ENCODE results near the gene RBMS3. TPM values are rescaled to one million over a fixed set of nuclear protein-coding genes. Genes with fewer than 3 reads are reported as not detected.

The RBMS3 gene
- total RNA-seq, 1 experiment from 2014 or later = 0.42 TPM

GRCh38 chr3:29854821-29855220, 574.0 kb downstream of the RBMS3 start:
- H3K4me3 ChIP-seq (replicated peaks in 1 of 2; ENCODE audit: low read depth in 1 of 2, low read length in 2 of 2) = no peak overlapping the region
- H3K4me1 ChIP-seq (ENCODE audit: control insufficient read depth in 1 of 2, insufficient read depth in 2 of 2, low read length in 2 of 2) = no peaks in the 10 kb centered on the region
- no peaks in the 10 kb centered on the region for H3K9me2 ChIP-seq (ENCODE audit: insufficient read depth)
- H3K9me3 ChIP-seq (ENCODE audit: control insufficient read depth in 1 of 2, insufficient read depth in 1 of 2, low read depth in 1 of 2, low read length in 2 of 2) = no peaks in the 10 kb centered on the region
- POLR2A ChIA-PET = no interaction called here
- CTCF ChIA-PET = no interaction called here
- H3K9ac ChIP-seq (ENCODE audit: low read length) = no peak overlapping the region
- H3K27ac ChIP-seq (ENCODE audit: low read depth, low read length) = no peak overlapping the region
- H3K36me3 ChIP-seq (ENCODE audit: control insufficient read depth in 1 of 2, insufficient read depth in 2 of 2, low read length in 2 of 2) = no peaks in the 10 kb centered on the region
- no peaks in the 10 kb centered on the region for H3K27me3 ChIP-seq (ENCODE audit: insufficient read depth, low read length)
- no TSS peak for BruUV-seq (replicated peaks)
- no peaks in the 10 kb centered on the region for H3K79me2 ChIP-seq (ENCODE audit: insufficient read depth, low read length)
- no peak overlapping the region for H3K4me2 ChIP-seq (ENCODE audit: low read length)
- intact Hi-C loops (cut with micrococcal nuclease) = no loop called here
- ATAC-seq = no peak
- no peaks in the 10 kb centered on the region for H4K20me1 ChIP-seq (ENCODE audit: insufficient read depth)
- RAD21 ChIA-PET (ENCODE audit: low non-redundant PET in 1 of 2, low total read pairs in 2 of 2, uncharacterized antibody in 2 of 2, unreplicated experiment in 2 of 2) = no interaction called here
- no peak for DNase-seq (ENCODE audit: low read depth, low spot score)
- no peak overlapping the region for H2AFZ ChIP-seq (ENCODE audit: low read depth, low read length, poor library complexity, severe bottlenecking)
- TF ChIP-seq, protein P1, sequence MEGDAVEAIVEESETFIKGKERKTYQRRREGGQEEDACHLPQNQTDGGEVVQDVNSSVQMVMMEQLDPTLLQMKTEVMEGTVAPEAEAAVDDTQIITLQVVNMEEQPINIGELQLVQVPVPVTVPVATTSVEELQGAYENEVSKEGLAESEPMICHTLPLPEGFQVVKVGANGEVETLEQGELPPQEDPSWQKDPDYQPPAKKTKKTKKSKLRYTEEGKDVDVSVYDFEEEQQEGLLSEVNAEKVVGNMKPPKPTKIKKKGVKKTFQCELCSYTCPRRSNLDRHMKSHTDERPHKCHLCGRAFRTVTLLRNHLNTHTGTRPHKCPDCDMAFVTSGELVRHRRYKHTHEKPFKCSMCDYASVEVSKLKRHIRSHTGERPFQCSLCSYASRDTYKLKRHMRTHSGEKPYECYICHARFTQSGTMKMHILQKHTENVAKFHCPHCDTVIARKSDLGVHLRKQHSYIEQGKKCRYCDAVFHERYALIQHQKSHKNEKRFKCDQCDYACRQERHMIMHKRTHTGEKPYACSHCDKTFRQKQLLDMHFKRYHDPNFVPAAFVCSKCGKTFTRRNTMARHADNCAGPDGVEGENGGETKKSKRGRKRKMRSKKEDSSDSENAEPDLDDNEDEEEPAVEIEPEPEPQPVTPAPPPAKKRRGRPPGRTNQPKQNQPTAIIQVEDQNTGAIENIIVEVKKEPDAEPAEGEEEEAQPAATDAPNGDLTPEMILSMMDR (IDR thresholded peaks at IDR 0.05 in 2 of 3, conservative IDR thresholded peaks at IDR 0.05 in 1 of 3; ENCODE audit: borderline replicate concordance in 1 of 3, insufficient read depth in 1 of 3, low read depth in 2 of 3, low read length in 2 of 3) = no peak
- TF ChIP-seq TCF7L2 (IDR thresholded peaks at IDR 0.05; ENCODE audit: borderline replicate concordance, extremely low read depth, insufficient read depth, insufficient read length) (no peak), EGR1 (IDR thresholded peaks at IDR 0.05; ENCODE audit: low read depth) (no peak), SIN3A (IDR thresholded peaks at IDR 0.05; ENCODE audit: low read depth) (no peak), YY1 (IDR thresholded peaks at IDR 0.05; ENCODE audit: extremely low read depth, insufficient replicate concordance, low read depth, low read length) (no peak), JUND (IDR thresholded peaks at IDR 0.05) (no peak), CEBPB (IDR thresholded peaks at IDR 0.05; ENCODE audit: low read depth) (no peak), FOSL1 (IDR thresholded peaks at IDR 0.05; ENCODE audit: low read depth) (no peak), MAX (IDR thresholded peaks at IDR 0.05) (no peak), POLR2A (IDR thresholded peaks at IDR 0.05; ENCODE audit: borderline replicate concordance, extremely low read depth, insufficient read depth, insufficient read length) (no peak), POLR2AphosphoS5 (IDR thresholded peaks at IDR 0.05; ENCODE audit: low read depth, low read length) (no peak), RAD21 (IDR thresholded peaks at IDR 0.05; ENCODE audit: low read depth) (no peak), SRF (IDR thresholded peaks at IDR 0.05; ENCODE audit: low read depth) (no peak), ZBTB33 (IDR thresholded peaks at IDR 0.05; ENCODE audit: extremely low read depth, insufficient replicate concordance, low read length) (no peak), REST (IDR thresholded peaks at IDR 0.05; ENCODE audit: low read depth) (no peak), EZH2phosphoT487 (IDR thresholded peaks at IDR 0.05; ENCODE audit: borderline replicate concordance) (no peak), SP1 (IDR thresholded peaks at IDR 0.05; ENCODE audit: low read depth) (no peak)

All from HCT116 (cell line).